HCT116 (cell line): ENCODE measurements around the gene WDR64.

ENCODE experiments used
- EZH2 ChIP-seq: fragments of 200-600 bp; sonication (generic); IDR thresholded peaks from 2 replicates; pipeline ENCODE4 v1.6.1; 2017; ENCODE audit warnings: antibody characterized with exemption, mixed run types
- POLR2A ChIP-seq: IDR thresholded peaks from 2 replicates; pipeline ENCODE4 v1.7.0; 2011; ENCODE audit warnings: borderline replicate concordance; ENCODE audit not compliant: insufficient read depth, insufficient read length; ENCODE audit errors: extremely low read depth
- POLR2AphosphoS5 ChIP-seq: IDR thresholded peaks from 2 replicates; pipeline ENCODE4 v1.6.1; 2011; ENCODE audit warnings: mild to moderate bottlenecking, low read depth, low read length, moderate library complexity
- RAD21 ChIP-seq: IDR thresholded peaks from 2 replicates; pipeline ENCODE4 v1.6.1; 2012; ENCODE audit warnings: low read depth, mild to moderate bottlenecking
- SRF ChIP-seq: IDR thresholded peaks from 2 replicates; pipeline ENCODE4 v1.6.1; 2012; ENCODE audit warnings: low read depth
- YY1 ChIP-seq: IDR thresholded peaks from 2 replicates; pipeline ENCODE4 v1.6.1; 2011; ENCODE audit warnings: low read length, low read depth, moderate library complexity, mild to moderate bottlenecking; ENCODE audit not compliant: insufficient replicate concordance; ENCODE audit errors: extremely low read depth
- ZNF274 ChIP-seq: fragments of 200-500 bp; sonication (Bioruptor generic); IDR thresholded peaks from 2 replicates; pipeline ENCODE4 v1.6.1; 2014; ENCODE audit warnings: mild to moderate bottlenecking, low read depth, low read length, inconsistent platforms
- TF ChIP-seq, protein P1 (sequence below), 3 experiments: fragments of 200-600 bp in 1 of 3; sonication (generic) in 1 of 3; IDR thresholded peaks in 2 of 3; conservative IDR thresholded peaks in 1 of 3; 2 replicates each; pipeline ENCODE4 v1.5.1; 2012 to 2017; ENCODE audit warnings: low read depth in 2 of 3, low read length in 2 of 3, antibody characterized with exemption in 1 of 3, borderline replicate concordance in 1 of 3, control low read depth in 1 of 3, mild to moderate bottlenecking in 1 of 3, mixed read lengths in 1 of 3, mixed run types in 1 of 3, moderate library complexity in 1 of 3; ENCODE audit not compliant: insufficient read depth in 1 of 3
- TF ChIP-seq, protein P2 (sequence below): IDR thresholded peaks from 2 replicates; pipeline ENCODE4 v1.6.1; 2011; ENCODE audit warnings: mild to moderate bottlenecking, low read length, moderate library complexity; ENCODE audit not compliant: insufficient replicate concordance; ENCODE audit errors: extremely low read depth
- TF ChIP-seq, protein P3 (sequence below): IDR thresholded peaks from 2 replicates; pipeline ENCODE4 v1.6.1; 2012
- TF ChIP-seq, protein P4 (sequence below): IDR thresholded peaks from 2 replicates; pipeline ENCODE4 v1.6.1; 2012; ENCODE audit warnings: low read depth

DNA sequence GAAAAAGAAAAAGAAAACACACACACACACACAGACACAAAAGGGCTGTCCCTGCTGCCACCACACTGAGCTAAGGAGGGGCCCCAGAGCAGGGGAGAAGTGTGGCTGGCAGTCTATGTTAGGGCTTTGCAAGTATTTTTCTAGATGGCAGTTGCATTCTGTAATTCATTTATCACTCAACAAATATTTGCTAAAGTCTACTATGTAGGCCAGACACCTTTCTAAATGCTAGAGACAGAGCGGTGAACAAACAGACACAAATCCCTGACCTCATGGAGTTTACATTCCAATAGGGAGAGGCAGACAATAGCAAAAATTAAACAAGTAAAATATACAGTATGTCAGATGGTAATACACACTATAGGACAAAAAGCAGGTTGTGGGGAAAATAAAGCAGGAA, 20.2 kb downstream of the WDR64 start:
- TF ChIP-seq RAD21 (no peak), SRF (no peak), POLR2AphosphoS5 (no peak), ZNF274 (no peak), POLR2A (no peak), YY1 (no peak), EZH2 (no peak)
- TF ChIP-seq, protein P1, sequence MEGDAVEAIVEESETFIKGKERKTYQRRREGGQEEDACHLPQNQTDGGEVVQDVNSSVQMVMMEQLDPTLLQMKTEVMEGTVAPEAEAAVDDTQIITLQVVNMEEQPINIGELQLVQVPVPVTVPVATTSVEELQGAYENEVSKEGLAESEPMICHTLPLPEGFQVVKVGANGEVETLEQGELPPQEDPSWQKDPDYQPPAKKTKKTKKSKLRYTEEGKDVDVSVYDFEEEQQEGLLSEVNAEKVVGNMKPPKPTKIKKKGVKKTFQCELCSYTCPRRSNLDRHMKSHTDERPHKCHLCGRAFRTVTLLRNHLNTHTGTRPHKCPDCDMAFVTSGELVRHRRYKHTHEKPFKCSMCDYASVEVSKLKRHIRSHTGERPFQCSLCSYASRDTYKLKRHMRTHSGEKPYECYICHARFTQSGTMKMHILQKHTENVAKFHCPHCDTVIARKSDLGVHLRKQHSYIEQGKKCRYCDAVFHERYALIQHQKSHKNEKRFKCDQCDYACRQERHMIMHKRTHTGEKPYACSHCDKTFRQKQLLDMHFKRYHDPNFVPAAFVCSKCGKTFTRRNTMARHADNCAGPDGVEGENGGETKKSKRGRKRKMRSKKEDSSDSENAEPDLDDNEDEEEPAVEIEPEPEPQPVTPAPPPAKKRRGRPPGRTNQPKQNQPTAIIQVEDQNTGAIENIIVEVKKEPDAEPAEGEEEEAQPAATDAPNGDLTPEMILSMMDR (IDR thresholded peaks at IDR 0.05 in 2 of 3, conservative IDR thresholded peaks at IDR 0.05 in 1 of 3; ENCODE audit: borderline replicate concordance in 1 of 3, insufficient read depth in 1 of 3, low read depth in 2 of 3, low read length in 2 of 3) = no peak
- TF ChIP-seq, protein P2, sequence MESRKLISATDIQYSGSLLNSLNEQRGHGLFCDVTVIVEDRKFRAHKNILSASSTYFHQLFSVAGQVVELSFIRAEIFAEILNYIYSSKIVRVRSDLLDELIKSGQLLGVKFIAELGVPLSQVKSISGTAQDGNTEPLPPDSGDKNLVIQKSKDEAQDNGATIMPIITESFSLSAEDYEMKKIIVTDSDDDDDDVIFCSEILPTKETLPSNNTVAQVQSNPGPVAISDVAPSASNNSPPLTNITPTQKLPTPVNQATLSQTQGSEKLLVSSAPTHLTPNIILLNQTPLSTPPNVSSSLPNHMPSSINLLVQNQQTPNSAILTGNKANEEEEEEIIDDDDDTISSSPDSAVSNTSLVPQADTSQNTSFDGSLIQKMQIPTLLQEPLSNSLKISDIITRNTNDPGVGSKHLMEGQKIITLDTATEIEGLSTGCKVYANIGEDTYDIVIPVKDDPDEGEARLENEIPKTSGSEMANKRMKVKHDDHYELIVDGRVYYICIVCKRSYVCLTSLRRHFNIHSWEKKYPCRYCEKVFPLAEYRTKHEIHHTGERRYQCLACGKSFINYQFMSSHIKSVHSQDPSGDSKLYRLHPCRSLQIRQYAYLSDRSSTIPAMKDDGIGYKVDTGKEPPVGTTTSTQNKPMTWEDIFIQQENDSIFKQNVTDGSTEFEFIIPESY = no peak
- TF ChIP-seq, protein P3, sequence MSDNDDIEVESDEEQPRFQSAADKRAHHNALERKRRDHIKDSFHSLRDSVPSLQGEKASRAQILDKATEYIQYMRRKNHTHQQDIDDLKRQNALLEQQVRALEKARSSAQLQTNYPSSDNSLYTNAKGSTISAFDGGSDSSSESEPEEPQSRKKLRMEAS = no peak
- TF ChIP-seq, protein P4, sequence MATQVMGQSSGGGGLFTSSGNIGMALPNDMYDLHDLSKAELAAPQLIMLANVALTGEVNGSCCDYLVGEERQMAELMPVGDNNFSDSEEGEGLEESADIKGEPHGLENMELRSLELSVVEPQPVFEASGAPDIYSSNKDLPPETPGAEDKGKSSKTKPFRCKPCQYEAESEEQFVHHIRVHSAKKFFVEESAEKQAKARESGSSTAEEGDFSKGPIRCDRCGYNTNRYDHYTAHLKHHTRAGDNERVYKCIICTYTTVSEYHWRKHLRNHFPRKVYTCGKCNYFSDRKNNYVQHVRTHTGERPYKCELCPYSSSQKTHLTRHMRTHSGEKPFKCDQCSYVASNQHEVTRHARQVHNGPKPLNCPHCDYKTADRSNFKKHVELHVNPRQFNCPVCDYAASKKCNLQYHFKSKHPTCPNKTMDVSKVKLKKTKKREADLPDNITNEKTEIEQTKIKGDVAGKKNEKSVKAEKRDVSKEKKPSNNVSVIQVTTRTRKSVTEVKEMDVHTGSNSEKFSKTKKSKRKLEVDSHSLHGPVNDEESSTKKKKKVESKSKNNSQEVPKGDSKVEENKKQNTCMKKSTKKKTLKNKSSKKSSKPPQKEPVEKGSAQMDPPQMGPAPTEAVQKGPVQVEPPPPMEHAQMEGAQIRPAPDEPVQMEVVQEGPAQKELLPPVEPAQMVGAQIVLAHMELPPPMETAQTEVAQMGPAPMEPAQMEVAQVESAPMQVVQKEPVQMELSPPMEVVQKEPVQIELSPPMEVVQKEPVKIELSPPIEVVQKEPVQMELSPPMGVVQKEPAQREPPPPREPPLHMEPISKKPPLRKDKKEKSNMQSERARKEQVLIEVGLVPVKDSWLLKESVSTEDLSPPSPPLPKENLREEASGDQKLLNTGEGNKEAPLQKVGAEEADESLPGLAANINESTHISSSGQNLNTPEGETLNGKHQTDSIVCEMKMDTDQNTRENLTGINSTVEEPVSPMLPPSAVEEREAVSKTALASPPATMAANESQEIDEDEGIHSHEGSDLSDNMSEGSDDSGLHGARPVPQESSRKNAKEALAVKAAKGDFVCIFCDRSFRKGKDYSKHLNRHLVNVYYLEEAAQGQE = no peak
